Eye (tissue), 1 donor: Measurements from ENCODE around the gene RNF114.
"Not testable (repeated sequence)": the region's sequence is repeated elsewhere in the genome, so short reads cannot be mapped to it uniquely, and the experiment has no call there.

ENCODE experiments used
- DNase-seq: peaks from one replicate; pipeline ENCODE4 v3.0.0-alpha.2; 2015

The RNF114 gene

GRCh38 chr20:49987015-49987867 is 51.0 kb downstream of the RNF114 start:
- DNase-seq, result no peak

DNA sequence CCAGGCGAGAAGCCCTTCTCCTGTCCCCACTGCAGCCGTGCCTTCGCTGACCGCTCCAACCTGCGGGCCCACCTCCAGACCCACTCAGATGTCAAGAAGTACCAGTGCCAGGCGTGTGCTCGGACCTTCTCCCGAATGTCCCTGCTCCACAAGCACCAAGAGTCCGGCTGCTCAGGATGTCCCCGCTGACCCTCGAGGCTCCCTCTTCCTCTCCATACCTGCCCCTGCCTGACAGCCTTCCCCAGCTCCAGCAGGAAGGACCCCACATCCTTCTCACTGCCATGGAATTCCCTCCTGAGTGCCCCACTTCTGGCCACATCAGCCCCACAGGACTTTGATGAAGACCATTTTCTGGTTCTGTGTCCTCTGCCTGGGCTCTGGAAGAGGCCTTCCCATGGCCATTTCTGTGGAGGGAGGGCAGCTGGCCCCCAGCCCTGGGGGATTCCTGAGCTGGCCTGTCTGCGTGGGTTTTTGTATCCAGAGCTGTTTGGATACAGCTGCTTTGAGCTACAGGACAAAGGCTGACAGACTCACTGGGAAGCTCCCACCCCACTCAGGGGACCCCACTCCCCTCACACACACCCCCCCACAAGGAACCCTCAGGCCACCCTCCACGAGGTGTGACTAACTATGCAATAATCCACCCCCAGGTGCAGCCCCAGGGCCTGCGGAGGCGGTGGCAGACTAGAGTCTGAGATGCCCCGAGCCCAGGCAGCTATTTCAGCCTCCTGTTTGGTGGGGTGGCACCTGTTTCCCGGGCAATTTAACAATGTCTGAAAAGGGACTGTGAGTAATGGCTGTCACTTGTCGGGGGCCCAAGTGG is 51.9 kb downstream of the RNF114 start:
- DNase-seq, result no peak

- peak; percentile 69 for DNase-seq
Observed at GRCh38 chr20:49989234-49990065, 53.3 kb downstream of the RNF114 start.

GRCh38 chr20:49990271-49990720 is 54.1 kb downstream of the RNF114 start:
- DNase-seq, result no peak

DNA sequence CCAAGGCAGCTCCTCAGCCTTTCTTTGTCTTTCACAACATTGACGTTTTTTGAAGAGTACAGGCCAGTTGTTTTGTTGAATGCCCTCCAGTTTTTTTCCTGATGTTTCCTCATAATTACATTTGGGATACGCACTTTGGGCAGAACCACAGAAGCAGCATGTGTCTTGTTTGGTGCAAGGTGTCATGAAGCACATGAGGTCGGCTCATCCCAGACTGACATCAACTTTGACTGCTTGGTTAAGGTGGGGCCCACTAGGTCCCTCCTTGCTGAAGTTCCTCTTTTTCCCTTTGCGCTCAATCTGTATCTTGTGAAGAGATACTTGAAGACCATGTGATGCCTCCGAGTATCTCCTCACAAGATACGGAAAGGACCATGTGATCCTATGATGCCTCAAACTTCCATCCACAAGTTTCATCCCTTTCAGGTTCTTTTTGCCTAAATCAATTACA is 57.1 kb downstream of the RNF114 start:
- no peak for DNase-seq

DNA sequence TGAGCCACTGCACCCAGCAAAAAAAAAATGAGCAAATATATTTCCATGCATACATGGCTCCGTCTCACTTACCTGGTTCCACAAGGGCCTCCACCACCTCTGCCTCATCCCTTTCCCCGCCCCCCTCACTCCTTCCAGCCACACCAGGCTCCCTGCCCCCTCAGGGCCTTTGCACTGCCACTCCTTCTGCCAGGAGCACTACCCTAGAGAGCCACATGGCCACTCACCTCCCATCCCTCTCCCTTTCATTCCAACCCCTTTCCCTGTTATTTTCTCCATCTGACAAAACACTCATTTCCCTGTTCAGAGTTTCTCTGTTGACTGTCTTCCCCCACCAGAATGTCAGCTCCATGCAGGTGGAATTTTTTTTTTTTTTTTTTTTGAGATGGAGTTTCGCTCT is 59.4 kb downstream of the RNF114 start:
- no peak for DNase-seq

GRCh38 chr20:49998478-49999188 is 62.4 kb downstream of the RNF114 start:
- DNase-seq, result not testable (repeated sequence)

- no peak for DNase-seq
Observed at GRCh38 chr20:49999329-49999728, 63.1 kb downstream of the RNF114 start.

- not testable (repeated sequence) for DNase-seq
Observed at GRCh38 chr20:50000548-50001222, 64.5 kb downstream of the RNF114 start.

- no peak for DNase-seq
Observed at GRCh38 chr20:50001784-50002311, 65.7 kb downstream of the RNF114 start.

DNA sequence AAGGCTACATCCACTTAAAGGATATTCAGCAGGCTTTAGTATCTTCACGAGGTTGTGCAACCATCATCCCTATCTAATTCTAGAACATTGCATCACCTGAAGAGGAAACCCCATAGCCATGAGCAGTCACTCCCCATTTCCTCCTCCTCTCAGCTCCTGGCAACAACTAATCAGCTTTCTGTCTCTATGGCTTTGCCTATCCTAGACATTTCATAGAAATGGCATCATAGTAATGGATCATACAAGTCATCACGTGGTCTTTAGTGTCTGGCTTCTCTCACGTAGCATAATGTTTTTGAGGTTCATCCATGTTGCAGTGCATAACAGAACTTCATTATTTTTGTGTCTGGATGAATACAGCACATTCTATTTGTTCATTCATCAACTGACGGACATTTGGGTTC is 67.1 kb downstream of the RNF114 start:
- no peak for DNase-seq
